Left renal pelvis (tissue), 4 donors: ENCODE measurements around the gene NDUFAF8. TPM values are rescaled to one million over a fixed set of nuclear protein-coding genes. Genes with fewer than 3 reads are reported as not detected.

Experiments
- DNase-seq, 4 donors: peaks; one replicate each; pipeline ENCODE4 v3.0.0-alpha.2; 2013; ENCODE audit warnings: low read depth in 4 of 4, low spot score in 3 of 4
- polyA plus RNA-seq, 4 donors: library from polyadenylated mRNA; unstranded; fragments of 120-200 nt; gene quantifications; one replicate each; pipeline ENCODE4 v1.2.1, GENCODE V29; 2013; ENCODE audit not compliant: insufficient read length in 4 of 4

NDUFAF8 gene
- polyA plus RNA-seq, 4 donors: 36.7 to 67.0 (median 46.7) TPM

DNA sequence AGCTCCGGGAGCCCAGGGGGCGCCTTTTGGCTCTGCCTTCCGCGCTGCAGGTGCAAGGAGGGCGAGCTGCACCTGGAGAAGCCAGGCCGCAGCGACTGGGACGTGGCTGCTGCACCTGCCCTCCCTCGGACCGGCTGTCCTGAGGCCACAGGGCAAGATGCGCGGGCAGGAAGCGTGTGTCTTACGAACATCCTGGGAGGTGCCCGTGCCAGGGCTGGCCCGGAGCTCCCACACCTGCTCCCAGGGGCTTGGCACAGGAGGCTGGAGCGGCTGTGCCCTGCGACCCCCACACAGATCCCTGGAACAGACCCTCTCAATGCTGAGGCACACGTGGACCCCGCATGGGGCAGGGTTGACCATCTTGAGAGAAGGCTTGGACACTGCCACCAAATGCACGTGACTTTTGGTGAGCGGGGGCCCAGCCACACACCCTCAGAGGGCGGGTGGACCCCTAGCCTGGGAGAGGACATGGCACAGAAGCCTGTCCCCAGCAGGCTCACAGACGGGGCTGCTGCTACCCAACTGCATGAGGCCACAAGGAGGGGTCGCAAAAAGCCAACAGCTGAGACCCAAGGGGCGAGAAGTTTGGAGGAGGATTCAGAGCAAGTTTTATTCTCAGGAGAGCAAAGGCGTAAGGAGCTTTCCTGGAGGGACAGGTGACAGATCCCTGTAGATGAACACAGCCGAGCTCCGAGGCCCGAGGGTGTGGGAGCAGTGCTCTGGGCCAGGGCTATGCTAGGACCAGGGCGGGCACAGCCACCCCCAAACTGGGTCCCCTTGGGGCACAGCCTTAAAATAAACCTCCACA lies 11.4 kb downstream of the NDUFAF8 start:
- DNase-seq: no peak

DNA sequence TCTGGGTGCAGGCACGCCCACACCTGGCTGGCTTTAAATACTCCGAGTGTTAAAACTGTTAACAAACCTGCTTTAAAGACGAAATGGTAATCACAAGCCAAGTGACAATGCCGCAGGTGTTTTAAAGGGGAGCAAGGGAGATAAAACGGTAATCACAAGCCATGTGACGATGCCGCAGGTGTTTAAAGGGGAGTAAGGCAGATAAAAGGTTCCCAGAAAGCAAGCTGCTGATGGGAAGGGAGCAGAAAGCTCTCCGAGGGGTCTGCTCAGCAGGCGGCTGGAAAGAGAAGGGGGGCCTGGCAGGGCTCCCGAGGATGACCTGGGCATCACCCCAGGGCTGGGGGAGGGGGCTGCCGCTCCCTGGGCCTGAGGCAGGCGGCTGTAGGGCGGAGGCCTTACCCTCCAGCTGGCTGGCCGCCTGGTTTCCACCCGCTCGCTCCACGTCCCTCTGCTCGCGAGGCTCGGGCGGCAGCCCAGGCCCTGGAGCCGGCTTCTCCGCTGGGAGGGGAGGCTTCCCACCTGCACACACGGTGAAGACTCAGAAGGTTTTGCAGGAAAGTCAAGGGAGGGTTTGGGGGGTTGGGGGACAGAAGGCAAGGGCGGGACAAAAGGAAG lies 12.1 kb downstream of the NDUFAF8 start:
- DNase-seq: no peak

DNA sequence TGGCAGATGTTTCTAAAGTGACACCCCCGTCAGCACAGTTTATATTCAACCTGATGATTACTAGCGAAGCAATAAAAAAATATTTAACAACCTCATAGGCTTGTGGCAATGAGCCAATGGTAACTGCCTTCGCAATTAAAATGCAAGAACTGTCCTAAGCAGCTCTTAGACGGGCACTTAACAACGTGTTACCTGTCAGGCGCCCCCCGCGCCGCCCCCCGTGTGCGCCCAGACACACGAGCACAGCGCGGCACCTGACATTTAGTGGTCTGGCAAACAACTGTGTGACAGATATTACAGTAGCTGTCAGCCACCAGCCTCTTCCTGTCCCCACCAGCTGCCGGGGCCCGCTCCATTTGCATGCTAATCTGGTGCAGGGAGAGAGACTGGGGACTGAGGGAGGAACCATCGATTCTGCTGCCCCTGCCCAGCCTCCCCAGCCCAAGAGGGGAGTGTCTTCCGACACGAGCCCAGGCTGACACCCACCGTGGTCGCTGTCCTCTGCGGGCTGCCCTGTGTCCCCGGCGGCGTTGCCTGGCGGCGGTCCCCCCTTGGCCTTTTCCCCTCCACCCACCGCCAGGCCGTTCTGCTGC lies 12.7 kb downstream of the NDUFAF8 start:
- no peak for DNase-seq

DNA sequence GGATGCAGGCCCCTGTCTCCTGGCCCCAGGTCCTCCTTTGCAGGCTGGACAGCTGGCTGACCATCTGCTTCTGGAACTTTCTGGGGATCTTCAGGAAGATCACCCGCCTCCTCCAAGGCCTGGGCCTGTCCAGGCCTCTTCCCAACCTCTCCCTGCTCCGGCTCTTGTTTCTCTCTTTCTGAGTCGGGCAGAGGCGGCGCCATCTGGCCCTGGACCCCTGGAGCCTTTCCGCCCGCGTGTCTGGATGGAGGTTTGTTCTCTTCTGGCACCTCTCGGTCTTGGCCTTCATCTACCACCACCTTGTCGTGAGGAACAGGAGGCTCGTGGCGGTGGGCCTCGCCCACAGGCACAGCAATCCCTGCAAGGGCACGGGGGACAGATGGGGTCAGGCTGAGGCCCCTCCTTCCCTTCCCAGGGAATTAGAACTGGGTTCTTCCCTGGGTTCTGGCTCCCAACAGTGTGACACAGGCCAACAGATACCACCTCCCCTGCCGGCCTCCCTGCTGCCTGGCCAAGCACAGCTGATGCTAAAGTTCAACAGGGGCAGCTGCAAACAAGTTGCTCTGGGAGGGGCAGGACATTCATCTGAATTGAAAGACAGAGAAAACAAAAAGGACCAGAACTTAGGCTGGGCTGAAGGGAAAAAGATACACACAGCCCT lies 13.3 kb downstream of the NDUFAF8 start:
- DNase-seq: no peak

DNA sequence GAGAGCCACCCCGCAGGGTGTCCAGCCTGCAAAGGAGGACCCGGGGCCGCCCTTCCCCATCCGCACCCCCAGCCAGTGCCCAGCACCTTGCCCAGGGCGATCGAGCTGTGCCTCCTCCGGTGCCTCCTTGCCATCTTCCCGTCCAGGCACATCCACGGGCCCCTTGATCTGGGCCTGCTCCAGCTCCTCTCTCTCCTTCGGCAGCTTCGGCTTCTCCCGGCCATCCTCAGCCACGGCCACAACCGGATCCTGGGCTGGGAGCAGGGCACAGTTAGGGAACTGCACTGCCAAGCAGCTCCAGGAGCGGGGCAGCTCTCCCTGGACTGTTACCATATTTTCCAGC lies 13.8 kb downstream of the NDUFAF8 start:
- no peak for DNase-seq

DNA sequence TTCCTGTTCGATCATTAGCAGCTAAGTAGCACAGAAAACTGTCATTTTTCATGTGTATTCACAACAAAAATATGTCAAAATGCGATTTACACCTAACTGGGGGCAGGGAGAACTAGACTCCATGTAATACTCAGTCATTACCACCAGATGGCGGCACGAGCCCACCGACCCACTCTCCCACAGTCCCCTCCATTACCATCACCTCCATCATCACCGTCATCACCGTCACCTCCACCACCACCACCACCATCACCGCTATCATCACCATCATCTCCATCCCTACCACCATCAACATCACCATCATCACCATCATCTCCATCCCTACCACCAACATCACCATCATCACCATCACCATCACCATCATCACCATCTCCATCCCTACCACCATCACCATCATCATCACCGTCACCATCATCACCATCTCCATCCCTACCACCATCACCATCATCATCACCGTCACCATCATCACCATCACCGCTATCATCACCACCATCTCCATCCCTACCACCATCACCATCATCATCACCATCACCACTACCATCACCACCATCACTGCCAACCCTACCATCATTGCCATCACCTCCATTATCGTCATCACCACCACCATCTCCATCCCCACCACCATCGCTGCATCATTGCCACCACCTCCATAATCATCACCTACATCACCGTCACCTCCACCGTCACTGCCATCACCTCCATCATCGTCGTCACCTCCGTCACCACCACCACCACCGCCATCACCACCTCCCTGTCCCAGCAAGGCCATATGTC lies 14.4 kb downstream of the NDUFAF8 start:
- no peak for DNase-seq

- peak in 2 of 4 donors; percentile 49 to 50 for DNase-seq
Measured at GRCh38 chr17:81254955-81255717, 16.0 kb downstream of the NDUFAF8 start.

GRCh38 chr17:81256616-81257015 lies 17.5 kb downstream of the NDUFAF8 start:
- DNase-seq: no peak

- no peak for DNase-seq
Measured at GRCh38 chr17:81257533-81257932, 18.4 kb downstream of the NDUFAF8 start.

- DNase-seq: no peak
Measured at GRCh38 chr17:81258292-81258691, 19.2 kb downstream of the NDUFAF8 start.

DNA sequence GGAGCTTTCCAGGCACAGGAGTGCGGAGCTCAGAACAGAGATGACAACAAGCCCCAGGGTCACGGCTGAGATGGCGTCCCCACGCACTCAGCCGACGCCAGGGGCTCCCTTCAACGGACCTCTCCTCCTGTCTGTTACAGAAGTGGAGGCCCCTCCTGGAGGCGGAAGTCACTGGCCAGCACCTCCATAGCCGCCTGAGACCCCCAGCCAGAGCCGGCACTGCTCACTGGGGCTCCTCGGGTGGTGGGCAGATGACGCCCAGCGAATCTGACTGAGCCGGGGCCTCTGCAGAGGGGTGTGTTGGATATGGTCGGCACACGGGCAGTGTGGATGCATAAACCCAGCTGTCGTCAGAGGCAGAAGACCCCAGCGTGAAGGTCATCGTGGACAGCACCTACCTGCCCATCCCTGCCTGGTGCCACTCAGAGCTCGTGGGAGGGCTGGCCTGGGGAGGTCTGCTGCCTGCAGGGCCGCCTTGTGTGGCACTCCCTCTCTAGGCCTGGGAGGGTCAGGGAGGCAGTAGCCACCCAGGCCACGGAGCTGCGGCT lies 20.0 kb downstream of the NDUFAF8 start:
- no peak for DNase-seq

DNA sequence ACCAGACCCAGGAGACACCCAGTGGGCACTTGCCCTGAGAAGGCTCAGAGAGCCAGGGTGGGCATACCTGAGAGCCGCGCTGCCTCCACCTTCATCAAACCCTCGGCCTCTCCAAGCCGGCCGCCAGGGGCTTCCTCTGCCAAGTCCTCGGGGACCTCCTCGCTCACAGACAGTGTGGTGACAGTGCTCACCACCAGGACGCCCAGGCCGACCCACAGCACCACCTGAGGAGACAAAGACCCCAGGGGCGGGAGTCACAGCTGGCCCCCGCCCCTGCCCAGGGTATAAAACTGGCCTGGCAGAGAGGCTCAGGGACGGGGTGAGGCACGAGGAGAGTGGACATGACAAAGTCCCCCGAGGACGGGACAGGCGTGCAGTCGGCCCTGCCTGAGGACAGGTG lies 21.1 kb downstream of the NDUFAF8 start:
- no peak for DNase-seq

DNA sequence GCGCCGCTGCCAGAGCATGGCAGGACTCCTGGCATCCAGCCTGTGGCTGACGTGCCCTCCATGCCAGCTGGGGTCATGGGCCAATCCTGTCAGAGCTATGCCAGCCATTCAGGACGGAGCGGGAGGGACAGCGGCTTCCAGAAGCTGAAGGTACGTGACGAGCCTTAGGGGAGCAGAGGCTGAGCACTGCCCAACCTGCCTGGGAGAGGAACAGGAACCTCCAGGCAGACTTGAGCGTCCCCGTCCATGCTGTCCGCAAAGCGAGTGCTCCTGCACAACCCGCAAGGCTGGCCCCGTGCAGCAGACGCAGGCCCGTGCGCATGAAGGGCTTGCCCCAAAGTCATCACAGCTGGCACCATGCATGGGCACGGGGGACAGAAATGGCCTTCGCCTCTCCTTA lies 21.5 kb downstream of the NDUFAF8 start:
- DNase-seq: no peak

- no peak for DNase-seq
Measured at GRCh38 chr17:81261096-81261495, 22.0 kb downstream of the NDUFAF8 start.

GRCh38 chr17:81261582-81262336 lies 22.6 kb downstream of the NDUFAF8 start:
- no peak for DNase-seq

- DNase-seq: no peak
Measured at GRCh38 chr17:81263371-81264181, 24.5 kb downstream of the NDUFAF8 start.

DNA sequence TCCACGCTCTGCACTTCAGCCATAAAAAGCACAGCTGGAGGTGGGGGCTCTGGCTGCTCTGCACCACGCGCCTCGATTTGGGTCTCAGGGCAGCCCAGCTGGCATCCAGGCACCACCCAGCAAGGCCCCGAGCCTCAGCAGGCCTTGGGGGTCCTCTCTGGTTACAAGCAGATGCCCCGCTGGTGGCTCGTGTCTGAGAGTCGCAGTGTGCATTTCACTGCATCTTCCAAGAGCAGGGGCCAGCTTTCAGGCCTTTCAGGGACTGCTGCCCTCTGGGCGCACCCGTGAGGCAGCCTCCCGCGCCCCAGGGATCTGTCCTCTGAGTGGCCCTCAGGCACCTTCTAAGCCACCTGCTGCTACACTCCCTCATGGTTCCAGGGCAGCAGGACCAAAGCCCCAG lies 25.5 kb downstream of the NDUFAF8 start:
- DNase-seq: no peak

GRCh38 chr17:81265576-81265975 lies 26.5 kb downstream of the NDUFAF8 start:
- no peak for DNase-seq
